Type B pancreatic cell (in vitro differentiated cells): Measurements from ENCODE around the gene LRFN2. TPM values are rescaled to one million over a fixed set of nuclear protein-coding genes. Genes with fewer than 3 reads are reported as not detected.

Experiments used
- DNase-seq: peaks from one replicate; pipeline ENCODE4 v3.0.0; 2021; ENCODE audit warnings: mixed read lengths; ENCODE audit not compliant: unreplicated experiment; ENCODE audit errors: extremely low spot score
- H3K27ac Mint-ChIP-seq: 2 replicates; pipeline ENCODE4 v1.8.0; 2021; ENCODE audit warnings: mild to moderate bottlenecking, mixed read lengths
- H3K27me3 Mint-ChIP-seq: 2 replicates; pipeline ENCODE4 v1.8.0; 2021; ENCODE audit warnings: mixed read lengths
- H3K36me3 Mint-ChIP-seq: 2 replicates; pipeline ENCODE4 v1.8.0; 2021; ENCODE audit warnings: mixed read lengths
- H3K4me1 Mint-ChIP-seq: one replicate; pipeline ENCODE4 v1.8.0; 2021; ENCODE audit warnings: mixed read lengths; ENCODE audit not compliant: unreplicated experiment
- H3K4me3 Mint-ChIP-seq: 2 replicates; pipeline ENCODE4 v1.8.0; 2021; ENCODE audit warnings: mild to moderate bottlenecking, mixed read lengths
- H3K9me3 Mint-ChIP-seq: 2 replicates; pipeline ENCODE4 v1.8.0; 2021; ENCODE audit warnings: mixed read lengths
- total RNA-seq: library from RNA; stranded (reverse); gene quantifications from 2 replicates; pipeline ENCODE4 v1.2.1, GENCODE V29; 2021; ENCODE audit warnings: low replicate concordance
- TF ChIP-seq, protein P1 (sequence below): fragments of 200-600 bp; sonication (generic); conservative IDR thresholded peaks from 2 replicates; pipeline ENCODE4 v1.5.0; 2021; ENCODE audit warnings: antibody characterized with exemption, mild to moderate bottlenecking

The LRFN2 gene
- total RNA-seq, 1 donor from 2014 or later = 3.4 TPM

DNA sequence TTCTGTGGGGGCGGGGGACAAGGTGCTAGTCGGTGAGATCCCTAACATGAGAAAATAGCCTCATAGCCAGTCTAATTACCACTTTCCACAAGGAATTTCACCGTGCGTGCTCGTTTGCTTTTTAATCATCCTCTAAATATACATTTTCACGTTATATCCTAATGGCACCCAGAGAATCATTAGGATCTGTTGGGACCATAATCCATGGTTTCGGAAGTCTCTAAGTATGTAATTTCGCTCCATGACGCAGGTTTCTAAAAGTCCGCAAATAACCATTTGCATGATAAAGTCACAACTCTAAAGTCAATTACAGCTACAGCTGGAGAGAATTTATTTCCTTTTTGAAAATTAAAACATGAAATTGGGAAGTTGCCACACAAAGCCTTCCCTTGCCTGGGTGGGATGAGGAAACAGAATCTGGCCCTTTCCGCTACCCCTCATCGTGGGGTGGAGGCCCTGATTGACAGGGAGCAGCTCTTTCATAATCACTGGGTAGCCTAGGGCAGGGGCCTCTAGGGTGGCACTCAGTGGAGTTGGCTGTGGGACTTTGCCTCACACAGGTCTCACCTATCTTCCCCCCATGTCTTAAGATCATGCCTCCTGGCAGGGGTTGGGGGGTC is 81.9 kb downstream of the LRFN2 start:
- H3K4me3 Mint-ChIP-seq = no peak overlapping the region
- peaks cover 6% of the 10 kb centered on the region for H3K27me3 Mint-ChIP-seq
- no peak overlapping the region for H3K27ac Mint-ChIP-seq
- DNase-seq = no peak
- H3K36me3 Mint-ChIP-seq = no peaks in the 10 kb centered on the region
- TF ChIP-seq, protein P1, sequence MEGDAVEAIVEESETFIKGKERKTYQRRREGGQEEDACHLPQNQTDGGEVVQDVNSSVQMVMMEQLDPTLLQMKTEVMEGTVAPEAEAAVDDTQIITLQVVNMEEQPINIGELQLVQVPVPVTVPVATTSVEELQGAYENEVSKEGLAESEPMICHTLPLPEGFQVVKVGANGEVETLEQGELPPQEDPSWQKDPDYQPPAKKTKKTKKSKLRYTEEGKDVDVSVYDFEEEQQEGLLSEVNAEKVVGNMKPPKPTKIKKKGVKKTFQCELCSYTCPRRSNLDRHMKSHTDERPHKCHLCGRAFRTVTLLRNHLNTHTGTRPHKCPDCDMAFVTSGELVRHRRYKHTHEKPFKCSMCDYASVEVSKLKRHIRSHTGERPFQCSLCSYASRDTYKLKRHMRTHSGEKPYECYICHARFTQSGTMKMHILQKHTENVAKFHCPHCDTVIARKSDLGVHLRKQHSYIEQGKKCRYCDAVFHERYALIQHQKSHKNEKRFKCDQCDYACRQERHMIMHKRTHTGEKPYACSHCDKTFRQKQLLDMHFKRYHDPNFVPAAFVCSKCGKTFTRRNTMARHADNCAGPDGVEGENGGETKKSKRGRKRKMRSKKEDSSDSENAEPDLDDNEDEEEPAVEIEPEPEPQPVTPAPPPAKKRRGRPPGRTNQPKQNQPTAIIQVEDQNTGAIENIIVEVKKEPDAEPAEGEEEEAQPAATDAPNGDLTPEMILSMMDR = no peak
- H3K9me3 Mint-ChIP-seq = no peaks in the 10 kb centered on the region
- H3K4me1 Mint-ChIP-seq = no peaks in the 10 kb centered on the region

DNA sequence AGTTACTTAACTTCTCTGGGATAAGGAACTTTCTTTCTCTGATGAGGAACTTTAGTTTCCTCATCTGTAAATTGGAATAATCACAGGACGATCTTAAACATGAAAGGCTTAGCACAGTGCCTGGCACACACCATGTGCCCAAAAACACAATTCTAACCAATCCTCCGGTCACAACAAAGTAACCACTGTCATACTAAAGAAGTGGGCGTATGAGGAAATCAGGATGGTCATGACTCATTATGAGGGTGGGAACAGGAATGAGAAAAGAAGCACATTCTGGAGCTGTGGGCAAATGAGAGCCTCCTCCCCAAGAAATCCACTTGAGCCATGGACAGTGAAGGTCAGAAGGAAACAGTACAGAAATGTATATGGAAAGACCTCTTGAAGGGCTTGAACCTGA is 82.9 kb downstream of the LRFN2 start:
- Mint-ChIP-seq H3K4me3 (no peak overlapping the region), H3K27ac (no peak overlapping the region), H3K36me3 (no peaks in the 10 kb centered on the region), H3K9me3 (no peaks in the 10 kb centered on the region), H3K4me1 (no peaks in the 10 kb centered on the region), H3K27me3 (peaks cover 6% of the 10 kb centered on the region)
- no peak for DNase-seq
- TF ChIP-seq, protein P1 = no peak

DNA sequence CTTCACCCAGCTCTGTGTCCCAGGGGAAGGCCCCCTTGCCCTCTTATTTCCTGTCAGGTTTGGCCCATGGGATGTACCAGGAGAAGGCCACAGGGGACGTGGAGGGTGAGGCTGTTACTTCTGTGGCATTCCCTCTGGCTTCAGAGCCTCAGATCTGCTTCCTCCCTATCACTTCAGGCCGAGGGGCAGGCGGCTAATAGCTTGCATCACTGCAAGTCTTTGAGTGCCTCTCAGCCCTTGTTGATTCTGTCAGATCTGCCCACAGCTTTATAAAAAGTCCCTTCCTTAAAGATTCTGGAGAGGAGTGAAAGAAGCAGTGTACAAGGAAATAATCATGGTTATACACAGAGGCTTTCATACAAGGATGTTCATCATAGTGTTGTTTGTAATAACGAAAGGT is 86.9 kb downstream of the LRFN2 start:
- H3K27ac Mint-ChIP-seq = no peak overlapping the region

DNA sequence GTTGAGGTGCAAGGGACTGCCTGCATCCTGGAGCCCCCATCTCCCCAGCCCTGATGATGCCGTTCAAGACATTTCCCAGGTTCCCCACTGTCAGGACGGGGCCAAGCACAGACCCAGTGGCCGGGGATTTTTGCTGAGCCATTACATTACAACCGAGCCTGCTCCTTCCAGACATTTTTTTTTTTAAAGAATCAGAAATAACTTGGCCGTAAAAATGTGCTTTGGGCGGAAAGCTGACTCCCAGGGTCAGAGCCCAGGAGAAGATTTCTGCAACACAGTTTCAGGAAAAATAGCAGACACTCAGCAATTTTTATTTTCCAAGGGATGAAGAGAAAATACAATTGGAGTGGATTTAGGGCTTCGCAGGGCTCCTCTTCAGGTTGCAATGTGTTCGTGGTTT is 87.9 kb downstream of the LRFN2 start:
- Mint-ChIP-seq H3K36me3 (no peaks in the 10 kb centered on the region), H3K4me1 (no peaks in the 10 kb centered on the region), H3K4me3 (no peak overlapping the region), H3K27ac (no peak overlapping the region), H3K27me3 (peaks cover 12% of the 10 kb centered on the region), H3K9me3 (no peaks in the 10 kb centered on the region)
- DNase-seq = no peak
- TF ChIP-seq, protein P1 = no peak

More for the DNA sequence above, 86.9 kb downstream of the LRFN2 start:
- TF ChIP-seq, protein P1 = no peak
- peaks cover 12% of the 10 kb centered on the region for H3K27me3 Mint-ChIP-seq
- DNase-seq = no peak
- H3K4me3 Mint-ChIP-seq = no peak overlapping the region
- H3K9me3 Mint-ChIP-seq = no peaks in the 10 kb centered on the region
- H3K36me3 Mint-ChIP-seq = no peaks in the 10 kb centered on the region
- H3K4me1 Mint-ChIP-seq = no peaks in the 10 kb centered on the region

DNA sequence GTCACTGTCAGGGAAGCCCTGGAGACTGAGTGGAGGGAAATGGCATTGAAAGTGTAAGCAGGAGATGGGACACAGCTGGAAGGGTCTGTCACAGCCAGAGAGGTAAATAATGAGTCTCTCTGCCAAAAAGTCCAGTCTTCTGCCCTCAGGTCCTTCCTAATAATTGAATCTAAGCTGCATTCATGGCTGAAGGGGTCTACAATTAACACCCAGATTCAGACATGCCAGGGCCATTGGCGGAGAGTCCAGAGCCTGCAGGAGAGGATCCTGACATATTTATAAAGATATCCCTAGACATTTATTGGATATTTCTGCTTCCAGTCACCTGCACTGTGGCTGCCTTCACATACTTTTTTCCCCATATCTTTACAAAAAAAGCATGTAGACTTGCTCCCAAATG is 89.0 kb downstream of the LRFN2 start:
- Mint-ChIP-seq H3K36me3 (no peaks in the 10 kb centered on the region), H3K9me3 (no peaks in the 10 kb centered on the region), H3K4me3 (no peak overlapping the region), H3K4me1 (no peaks in the 10 kb centered on the region), H3K27ac (no peak overlapping the region), H3K27me3 (peaks cover 12% of the 10 kb centered on the region)
- no peak for DNase-seq
- TF ChIP-seq, protein P1 = no peak

DNA sequence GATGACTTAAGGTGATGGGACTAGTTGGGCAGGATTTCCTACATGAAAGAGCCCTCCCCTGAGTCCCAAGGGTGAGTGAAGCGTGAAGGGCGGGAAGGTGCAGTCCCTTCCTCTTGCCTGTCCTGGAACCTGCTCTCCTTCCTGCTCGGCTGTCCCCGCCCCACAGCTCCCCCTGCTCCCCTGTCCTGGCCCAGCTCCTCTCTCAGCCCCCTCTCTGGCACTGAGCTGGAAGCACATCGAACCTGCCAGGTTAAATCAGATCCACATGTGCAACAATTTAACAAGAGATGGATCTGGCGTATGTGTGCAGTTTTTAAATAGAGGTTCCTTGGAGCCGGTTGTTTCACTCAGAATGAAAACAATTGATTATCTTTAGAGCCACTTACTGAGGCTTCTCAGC is 95.0 kb downstream of the LRFN2 start:
- Mint-ChIP-seq H3K4me1 (no peaks in the 10 kb centered on the region), H3K27me3 (peaks cover 27% of the 10 kb centered on the region), H3K27ac (no peak overlapping the region), H3K9me3 (no peaks in the 10 kb centered on the region), H3K4me3 (no peak overlapping the region), H3K36me3 (no peaks in the 10 kb centered on the region)
- DNase-seq = no peak
- TF ChIP-seq, protein P1 = no peak
